Liver (tissue), 9 donors: ENCODE data around the gene RELN. TPM values are rescaled to one million over a fixed set of nuclear protein-coding genes. Genes with fewer than 3 reads are reported as not detected.

ENCODE experiments used
- DNase-seq: peaks from one replicate; pipeline ENCODE4 v3.0.0-alpha.2; 2017; ENCODE audit warnings: low spot score
- H3K27ac ChIP-seq, 2 donors: one replicate each; pipeline ENCODE4 v1.7.0; 2013; ENCODE audit warnings: inconsistent platforms in 2 of 2, low read length in 2 of 2, control low read depth in 1 of 2, low read depth in 1 of 2, mild to moderate bottlenecking in 1 of 2
- H3K27me3 ChIP-seq, 4 donors: one replicate each; pipeline versions ENCODE4 v1.6.1 to v1.7.0; 2013; ENCODE audit warnings: low read length in 3 of 4, inconsistent platforms in 1 of 4, mild to moderate bottlenecking in 1 of 4, moderate library complexity in 1 of 4; ENCODE audit not compliant: control insufficient read depth in 4 of 4, insufficient read depth in 4 of 4
- H3K36me3 ChIP-seq, 4 donors: one replicate each; pipeline versions ENCODE4 v1.6.1 to v1.7.0; 2013; ENCODE audit warnings: low read length in 3 of 4, mild to moderate bottlenecking in 3 of 4, low read depth in 1 of 4, moderate library complexity in 1 of 4; ENCODE audit not compliant: control insufficient read depth in 4 of 4, insufficient read depth in 3 of 4
- H3K4me1 ChIP-seq, 4 donors: one replicate each; pipeline versions ENCODE4 v1.6.1 to v1.7.0; 2013; ENCODE audit warnings: low read length in 3 of 4, mild to moderate bottlenecking in 3 of 4, moderate library complexity in 1 of 4; ENCODE audit not compliant: control insufficient read depth in 4 of 4, insufficient read depth in 4 of 4
- H3K4me3 ChIP-seq, 3 donors: one replicate each; pipeline versions ENCODE4 v1.6.1 to v1.7.0; 2013; ENCODE audit warnings: low read length in 3 of 3, control low read depth in 1 of 3, low read depth in 1 of 3, mild to moderate bottlenecking in 1 of 3
- H3K9ac ChIP-seq, 2 donors: one replicate each; pipeline ENCODE4 v1.7.0; 2013; ENCODE audit warnings: low read length in 2 of 2, mild to moderate bottlenecking in 2 of 2, moderate library complexity in 2 of 2, control low read depth in 1 of 2, low read depth in 1 of 2
- H3K9me3 ChIP-seq, 4 donors: one replicate each; pipeline versions ENCODE4 v1.6.1 to v1.7.0; 2013; ENCODE audit warnings: low read length in 3 of 4; ENCODE audit not compliant: control insufficient read depth in 4 of 4
- EGR1 ChIP-seq, 2 donors: IDR thresholded peaks; 2 replicates each; pipeline ENCODE4 v1.6.1; 2016 to 2018; ENCODE audit warnings: antibody characterized with exemption in 2 of 2, low read depth in 2 of 2
- FOXA1 ChIP-seq: IDR thresholded peaks from 2 replicates; pipeline ENCODE4 v1.6.1; 2016; ENCODE audit warnings: antibody characterized with exemption
- FOXA2 ChIP-seq: IDR thresholded peaks from 2 replicates; pipeline ENCODE4 v1.6.1; 2016; ENCODE audit warnings: antibody characterized with exemption
- GABPA ChIP-seq, 2 donors: IDR thresholded peaks in 1 of 2; conservative IDR thresholded peaks in 1 of 2; 2 replicates each; pipeline ENCODE4 v1.6.1; 2016; ENCODE audit warnings: antibody characterized with exemption in 2 of 2, mild to moderate bottlenecking in 1 of 2, moderate library complexity in 1 of 2
- HNF4A ChIP-seq, 2 donors: conservative IDR thresholded peaks; 2 replicates each; pipeline ENCODE4 v1.6.1; 2016; ENCODE audit warnings: antibody characterized with exemption in 2 of 2, mild to moderate bottlenecking in 2 of 2
- HNF4G ChIP-seq: IDR thresholded peaks from 2 replicates; pipeline ENCODE4 v1.6.1; 2016; ENCODE audit warnings: antibody characterized with exemption
- JUND ChIP-seq, 2 donors: IDR thresholded peaks; 2 replicates each; pipeline ENCODE4 v1.6.1; 2016; ENCODE audit warnings: antibody characterized with exemption in 2 of 2
- MAX ChIP-seq: IDR thresholded peaks from 2 replicates; pipeline ENCODE4 v1.6.1; 2016; ENCODE audit warnings: antibody characterized with exemption
- NR2F2 ChIP-seq: IDR thresholded peaks from 2 replicates; pipeline ENCODE4 v1.6.1; 2016; ENCODE audit warnings: antibody characterized with exemption
- RAD21 ChIP-seq, 2 donors: IDR thresholded peaks; 2 replicates each; pipeline ENCODE4 v1.6.1; 2016; ENCODE audit warnings: antibody characterized with exemption in 2 of 2, mild to moderate bottlenecking in 2 of 2
- RXRA ChIP-seq, 2 donors: IDR thresholded peaks; 2 replicates each; pipeline ENCODE4 v1.6.1; 2017 to 2018; ENCODE audit warnings: antibody characterized with exemption in 2 of 2, mild to moderate bottlenecking in 1 of 2
- SP1 ChIP-seq: IDR thresholded peaks from 2 replicates; pipeline ENCODE4 v1.6.1; 2018; ENCODE audit warnings: antibody characterized with exemption, mild to moderate bottlenecking
- YY1 ChIP-seq: IDR thresholded peaks from 2 replicates; pipeline ENCODE4 v1.6.1; 2016; ENCODE audit warnings: antibody characterized with exemption, mild to moderate bottlenecking
- WGBS: extraction: QIAGEN DNeasy Blood & Tissue Kit; methylation state at CpG from one replicate; pipeline ENCODE4 v1.1.7; 2013; 5-methylcytosine and 5-hydroxymethylcytosine counted together
- polyA plus RNA-seq, 2 donors: library from polyadenylated mRNA; stranded (reverse) in 1 of 2; unstranded in 1 of 2; fragments of 200-250 nt in 1 of 2; fragments of >200 nt in 1 of 2; fragmentation: Nextera tagmentation in 1 of 2; extraction: Ambion mirVana in 1 of 2; gene quantifications; one replicate each; pipeline versions ENCODE4 v1.2.1 to v1.2.3, GENCODE V29; 2013 to 2015
- total RNA-seq, 2 donors: library from RNA; depleted of rRNA; stranded (reverse); fragments of >200 nt; gene quantifications; one replicate each; pipeline ENCODE4 v1.2.3, GENCODE V29; 2014
- TF ChIP-seq, protein P1 (sequence below): IDR thresholded peaks from 2 replicates; pipeline ENCODE4 v1.6.1; 2016; ENCODE audit warnings: antibody characterized with exemption
- TF ChIP-seq, protein P2 (sequence below): fragments of 150-350 bp; IDR thresholded peaks from 2 replicates; pipeline ENCODE4 v1.5.1; 2017; ENCODE audit warnings: improper control_type of control experiment, low read depth, low read length; ENCODE audit not compliant: missing input control
- TF ChIP-seq, protein P3 (sequence below): IDR thresholded peaks from 2 replicates; pipeline ENCODE4 v1.6.1; 2016; ENCODE audit warnings: antibody characterized with exemption, mild to moderate bottlenecking
- donor health status: healthy.
- donor health status: healthy.
- donor health status: healthy.
- donor health status: healthy.
- donor health status: healthy.

Gene RELN
- total and polyA plus RNA-seq, 4 donors = 10.0 to 69.8 (median 28.4) TPM

DNA sequence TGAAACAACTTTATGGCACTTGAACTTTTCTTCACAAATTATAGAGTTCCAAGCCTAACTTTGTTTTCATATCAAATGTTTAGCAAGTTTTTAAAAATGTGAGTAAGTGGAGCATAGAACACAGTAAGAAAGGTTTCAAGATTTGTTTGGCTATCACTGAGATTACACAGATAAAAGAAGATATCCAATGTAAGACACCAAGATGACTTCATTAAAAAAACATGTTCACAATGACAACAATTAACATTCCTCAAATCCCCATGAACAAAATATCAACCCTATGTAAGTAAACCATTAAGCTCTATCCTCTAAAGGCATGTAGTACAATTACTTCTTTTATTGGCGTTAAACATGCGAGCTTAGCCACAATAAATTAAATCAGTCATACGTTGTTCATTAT, 129.7 kb downstream of the RELN start (continued):
- TF ChIP-seq FOXA2 = no peak

DNA sequence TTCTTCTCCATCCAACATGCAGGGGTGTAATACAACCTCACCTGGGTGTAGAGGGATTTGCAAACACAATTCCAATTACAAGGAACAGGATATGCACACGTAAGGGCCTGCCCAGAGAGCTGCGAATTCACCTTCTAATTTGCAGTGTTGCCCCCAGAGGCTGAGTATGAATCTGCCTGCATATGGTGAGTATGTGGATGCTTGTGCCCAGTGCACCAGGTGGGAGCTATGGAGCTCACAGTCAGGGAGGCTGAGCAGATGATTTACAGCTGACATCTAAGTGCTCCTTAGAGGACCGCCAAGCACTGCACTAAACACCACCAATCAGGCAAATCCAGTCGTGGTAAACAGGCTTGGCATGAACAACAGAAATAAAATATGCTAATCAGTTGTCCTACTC, 132.0 kb downstream of the RELN start:
- DNase-seq = no peak
- TF ChIP-seq GABPA (IDR thresholded peaks at IDR 0.05 in 1 of 2, conservative IDR thresholded peaks at IDR 0.05 in 1 of 2) = no peak
- no peak for TF ChIP-seq MAX
- TF ChIP-seq EGR1 (IDR thresholded peaks at IDR 0.05; ENCODE audit: low read depth in 2 of 2) = no peak
- no peak for TF ChIP-seq JUND (IDR thresholded peaks at IDR 0.05)
- TF ChIP-seq, protein P1, sequence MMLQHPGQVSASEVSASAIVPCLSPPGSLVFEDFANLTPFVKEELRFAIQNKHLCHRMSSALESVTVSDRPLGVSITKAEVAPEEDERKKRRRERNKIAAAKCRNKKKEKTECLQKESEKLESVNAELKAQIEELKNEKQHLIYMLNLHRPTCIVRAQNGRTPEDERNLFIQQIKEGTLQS = no peak
- no peak for TF ChIP-seq HNF4G
- TF ChIP-seq, protein P2, sequence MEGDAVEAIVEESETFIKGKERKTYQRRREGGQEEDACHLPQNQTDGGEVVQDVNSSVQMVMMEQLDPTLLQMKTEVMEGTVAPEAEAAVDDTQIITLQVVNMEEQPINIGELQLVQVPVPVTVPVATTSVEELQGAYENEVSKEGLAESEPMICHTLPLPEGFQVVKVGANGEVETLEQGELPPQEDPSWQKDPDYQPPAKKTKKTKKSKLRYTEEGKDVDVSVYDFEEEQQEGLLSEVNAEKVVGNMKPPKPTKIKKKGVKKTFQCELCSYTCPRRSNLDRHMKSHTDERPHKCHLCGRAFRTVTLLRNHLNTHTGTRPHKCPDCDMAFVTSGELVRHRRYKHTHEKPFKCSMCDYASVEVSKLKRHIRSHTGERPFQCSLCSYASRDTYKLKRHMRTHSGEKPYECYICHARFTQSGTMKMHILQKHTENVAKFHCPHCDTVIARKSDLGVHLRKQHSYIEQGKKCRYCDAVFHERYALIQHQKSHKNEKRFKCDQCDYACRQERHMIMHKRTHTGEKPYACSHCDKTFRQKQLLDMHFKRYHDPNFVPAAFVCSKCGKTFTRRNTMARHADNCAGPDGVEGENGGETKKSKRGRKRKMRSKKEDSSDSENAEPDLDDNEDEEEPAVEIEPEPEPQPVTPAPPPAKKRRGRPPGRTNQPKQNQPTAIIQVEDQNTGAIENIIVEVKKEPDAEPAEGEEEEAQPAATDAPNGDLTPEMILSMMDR = no peak
- TF ChIP-seq SP1 = no peak
- WGBS = 62% methylated on average over 4 of the region's 4 CpGs

DNA sequence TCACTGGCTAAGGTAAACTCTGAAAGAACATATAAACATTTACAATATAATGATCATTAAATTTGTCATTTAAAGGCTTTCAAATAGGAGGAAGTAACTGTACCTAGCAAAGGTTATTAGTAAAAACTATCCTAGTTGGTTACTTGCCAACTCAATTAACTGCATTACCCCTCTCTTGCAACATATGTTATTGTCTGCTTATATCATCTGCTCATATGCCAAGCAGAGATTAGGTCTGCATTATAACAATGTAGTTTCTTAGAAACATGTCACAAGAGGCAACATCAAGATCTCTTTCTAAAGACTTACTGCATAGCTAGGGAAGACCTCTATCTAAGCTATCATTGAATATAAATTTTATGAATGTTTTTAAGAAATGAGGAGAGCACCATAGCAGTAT, 132.5 kb downstream of the RELN start:
- H3K4me3 ChIP-seq = no peak overlapping the region
- no peaks in the 10 kb centered on the region for H3K36me3 ChIP-seq
- H3K9ac ChIP-seq = no peak overlapping the region
- H3K27me3 ChIP-seq = no peaks in the 10 kb centered on the region
- no peak overlapping the region for H3K27ac ChIP-seq
- H3K4me1 ChIP-seq = no peaks in the 10 kb centered on the region
- TF ChIP-seq NR2F2 (no peak), HNF4A (conservative IDR thresholded peaks at IDR 0.05) (no peak), YY1 (no peak), MAX (no peak), RXRA (IDR thresholded peaks at IDR 0.05) (no peak), HNF4G (no peak), JUND (IDR thresholded peaks at IDR 0.05) (no peak), FOXA1 (no peak), EGR1 (IDR thresholded peaks at IDR 0.05; ENCODE audit: low read depth in 2 of 2) (no peak), GABPA (IDR thresholded peaks at IDR 0.05 in 1 of 2, conservative IDR thresholded peaks at IDR 0.05 in 1 of 2) (no peak), RAD21 (IDR thresholded peaks at IDR 0.05) (no peak)
- TF ChIP-seq, protein P2 = no peak
- TF ChIP-seq, protein P3, sequence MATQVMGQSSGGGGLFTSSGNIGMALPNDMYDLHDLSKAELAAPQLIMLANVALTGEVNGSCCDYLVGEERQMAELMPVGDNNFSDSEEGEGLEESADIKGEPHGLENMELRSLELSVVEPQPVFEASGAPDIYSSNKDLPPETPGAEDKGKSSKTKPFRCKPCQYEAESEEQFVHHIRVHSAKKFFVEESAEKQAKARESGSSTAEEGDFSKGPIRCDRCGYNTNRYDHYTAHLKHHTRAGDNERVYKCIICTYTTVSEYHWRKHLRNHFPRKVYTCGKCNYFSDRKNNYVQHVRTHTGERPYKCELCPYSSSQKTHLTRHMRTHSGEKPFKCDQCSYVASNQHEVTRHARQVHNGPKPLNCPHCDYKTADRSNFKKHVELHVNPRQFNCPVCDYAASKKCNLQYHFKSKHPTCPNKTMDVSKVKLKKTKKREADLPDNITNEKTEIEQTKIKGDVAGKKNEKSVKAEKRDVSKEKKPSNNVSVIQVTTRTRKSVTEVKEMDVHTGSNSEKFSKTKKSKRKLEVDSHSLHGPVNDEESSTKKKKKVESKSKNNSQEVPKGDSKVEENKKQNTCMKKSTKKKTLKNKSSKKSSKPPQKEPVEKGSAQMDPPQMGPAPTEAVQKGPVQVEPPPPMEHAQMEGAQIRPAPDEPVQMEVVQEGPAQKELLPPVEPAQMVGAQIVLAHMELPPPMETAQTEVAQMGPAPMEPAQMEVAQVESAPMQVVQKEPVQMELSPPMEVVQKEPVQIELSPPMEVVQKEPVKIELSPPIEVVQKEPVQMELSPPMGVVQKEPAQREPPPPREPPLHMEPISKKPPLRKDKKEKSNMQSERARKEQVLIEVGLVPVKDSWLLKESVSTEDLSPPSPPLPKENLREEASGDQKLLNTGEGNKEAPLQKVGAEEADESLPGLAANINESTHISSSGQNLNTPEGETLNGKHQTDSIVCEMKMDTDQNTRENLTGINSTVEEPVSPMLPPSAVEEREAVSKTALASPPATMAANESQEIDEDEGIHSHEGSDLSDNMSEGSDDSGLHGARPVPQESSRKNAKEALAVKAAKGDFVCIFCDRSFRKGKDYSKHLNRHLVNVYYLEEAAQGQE = no peak
- TF ChIP-seq, protein P1 = no peak
- DNase-seq = no peak
- no peaks in the 10 kb centered on the region for H3K9me3 ChIP-seq

More for the DNA sequence above, 132.0 kb downstream of the RELN start:
- Histone ChIP-seq H3K27ac (no peak overlapping the region), H3K9me3 (no peaks in the 10 kb centered on the region), H3K4me3 (no peak overlapping the region), H3K4me1 (no peaks in the 10 kb centered on the region), H3K9ac (no peak overlapping the region), H3K36me3 (no peaks in the 10 kb centered on the region), H3K27me3 (no peaks in the 10 kb centered on the region)
